SK-N-SH (cell line): ENCODE data around the gene SOS2. TPM values are rescaled to one million over a fixed set of nuclear protein-coding genes. Genes with fewer than 3 reads are reported as not detected.

Source experiments
- CTCF ChIA-PET: fragments of 300-600, 350-600 bp; formaldehyde crosslinking; extraction: SDS; loops from one replicate; lab custom pipeline; 2021; lab: Yijun Ruan, JAX
- POLR2A ChIA-PET: fragments of 350-600 bp; sonication (Branson Sonifier 250); formaldehyde crosslinking; extraction: SDS; loops from one replicate; lab custom pipeline; 2020; ENCODE audit warnings: antibody characterized with exemption, inconsistent platforms; lab: Yijun Ruan, JAX
- DNase-seq: peaks from one replicate; pipeline ENCODE4 v3.0.0; 2012
- H2AFZ ChIP-seq: fragments of 200-600 bp; sonication (generic); 2 replicates; pipeline ENCODE4 v1.8.1; 2016; ENCODE audit warnings: antibody characterized with exemption, mild to moderate bottlenecking, low read depth
- H3F3A ChIP-seq: fragments of 200-600 bp; sonication (generic); replicated peaks from 2 replicates; pipeline ENCODE3; 2016; ENCODE audit warnings: antibody characterized with exemption, mild to moderate bottlenecking; ENCODE audit not compliant: insufficient read depth
- H3K27ac ChIP-seq, 2 experiments: fragments of 200-500 bp in 1 of 2; fragments of 200-600 bp in 1 of 2; sonication (Bioruptor generic) in 1 of 2; sonication (generic), shearing (Covaris generic) in 1 of 2; 2 replicates each; pipeline versions ENCODE4 v1.5.1 to v1.6.1; 2014 to 2016; ENCODE audit warnings: low read depth in 2 of 2, inconsistent platforms in 1 of 2, low read length in 1 of 2, mild to moderate bottlenecking in 1 of 2, mixed read lengths in 1 of 2
- H3K27me3 ChIP-seq: fragments of 200-600 bp; sonication (generic), shearing (Covaris generic); 2 replicates; pipeline ENCODE4 v1.6.1; 2016; ENCODE audit warnings: mixed run types; ENCODE audit not compliant: insufficient read depth
- H3K36me3 ChIP-seq, 2 experiments: fragments of 200-500 bp in 1 of 2; fragments of 200-600 bp in 1 of 2; sonication (Bioruptor generic) in 1 of 2; sonication (generic) in 1 of 2; replicated peaks in 1 of 2; 2 replicates each; pipeline versions ENCODE3 to v1.5.1; 2014 to 2016; ENCODE audit warnings: low read length in 1 of 2, mild to moderate bottlenecking in 1 of 2; ENCODE audit not compliant: insufficient read depth in 2 of 2, control insufficient read depth in 1 of 2
- H3K4me1 ChIP-seq, 2 experiments: fragments of 200-500 bp in 1 of 2; fragments of 200-600 bp in 1 of 2; sonication (Bioruptor generic) in 1 of 2; sonication (generic), shearing (Covaris generic) in 1 of 2; 2 replicates each; pipeline versions ENCODE4 v1.5.1 to v1.6.1; 2014 to 2016; ENCODE audit warnings: low read depth in 1 of 2, low read length in 1 of 2, mixed run types in 1 of 2; ENCODE audit not compliant: insufficient read depth in 2 of 2, control insufficient read depth in 1 of 2
- H3K4me2 ChIP-seq: fragments of 200-600 bp; sonication (generic), shearing (Covaris generic); 2 replicates; pipeline ENCODE4 v1.6.1; 2017; ENCODE audit warnings: mixed run types
- H3K4me3 ChIP-seq, 2 experiments: fragments of 200-500 bp in 1 of 2; fragments of 200-600 bp in 1 of 2; sonication (Bioruptor generic) in 1 of 2; sonication (generic), shearing (Covaris generic) in 1 of 2; 2 replicates each; pipeline versions ENCODE4 v1.5.1 to v1.8.1; 2014 to 2016; ENCODE audit warnings: low read depth in 2 of 2, inconsistent platforms in 1 of 2, low read length in 1 of 2, mild to moderate bottlenecking in 1 of 2, mixed read lengths in 1 of 2, moderate library complexity in 1 of 2
- H3K79me2 ChIP-seq: fragments of 200-600 bp; sonication (generic); 2 replicates; pipeline ENCODE4 v1.8.1; 2017; ENCODE audit warnings: mild to moderate bottlenecking; ENCODE audit not compliant: insufficient read depth
- H3K9ac ChIP-seq: fragments of 200-600 bp; sonication (generic); 2 replicates; pipeline ENCODE4 v1.6.1; 2017; ENCODE audit warnings: mixed run types
- H3K9me2 ChIP-seq: fragments of 200-600 bp; sonication (generic); 2 replicates; pipeline ENCODE4 v1.6.1; 2017; ENCODE audit warnings: mixed run types
- H3K9me3 ChIP-seq: fragments of 200-600 bp; sonication (generic); 2 replicates; pipeline ENCODE4 v1.6.1; 2017; ENCODE audit warnings: mixed run types, mild to moderate bottlenecking, moderate library complexity
- H4K20me1 ChIP-seq: fragments of 200-600 bp; sonication (generic); 2 replicates; pipeline ENCODE4 v1.6.1; 2017; ENCODE audit warnings: mild to moderate bottlenecking, mixed run types; ENCODE audit not compliant: insufficient read depth
- MXI1 ChIP-seq: IDR thresholded peaks from 2 replicates; pipeline ENCODE4 v1.6.1; 2012; ENCODE audit warnings: mild to moderate bottlenecking, low read depth, low read length, improper control_type of control experiment
- RFX5 ChIP-seq: IDR thresholded peaks from 2 replicates; pipeline ENCODE4 v1.6.1; 2012; ENCODE audit warnings: mild to moderate bottlenecking, improper control_type of control experiment, low read length
- TAF1 ChIP-seq: IDR thresholded peaks from 2 replicates; pipeline ENCODE4 v1.6.1; 2012; ENCODE audit warnings: low read depth, mild to moderate bottlenecking, low read length, moderate library complexity, borderline replicate concordance
- whole genome bisulfite sequencing: methylation state at CpG from one replicate; pipeline ENCODE4 v1.1.6; 2017; ENCODE audit warnings: low lambda C conversion rate; 5-methylcytosine and 5-hydroxymethylcytosine counted together
- polyA plus RNA-seq, 3 experiments: library from polyadenylated mRNA; depleted of rRNA; stranded (reverse); fragments of >200 nt; gene quantifications; 2 replicates each; pipeline ENCODE4 v1.2.3, GENCODE V29; 2012
- TF ChIP-seq, protein P1 (sequence below): IDR thresholded peaks from 2 replicates; pipeline ENCODE4 v1.4.0; 2012; ENCODE audit warnings: low read depth, borderline replicate concordance
- TF ChIP-seq, protein P2 (sequence below): IDR thresholded peaks from 2 replicates; pipeline ENCODE4; 2012

Gene SOS2
- polyA plus RNA-seq, 1 of the 3 experiments (the other 2 are of a cell fraction) = 6.2 TPM

DNA sequence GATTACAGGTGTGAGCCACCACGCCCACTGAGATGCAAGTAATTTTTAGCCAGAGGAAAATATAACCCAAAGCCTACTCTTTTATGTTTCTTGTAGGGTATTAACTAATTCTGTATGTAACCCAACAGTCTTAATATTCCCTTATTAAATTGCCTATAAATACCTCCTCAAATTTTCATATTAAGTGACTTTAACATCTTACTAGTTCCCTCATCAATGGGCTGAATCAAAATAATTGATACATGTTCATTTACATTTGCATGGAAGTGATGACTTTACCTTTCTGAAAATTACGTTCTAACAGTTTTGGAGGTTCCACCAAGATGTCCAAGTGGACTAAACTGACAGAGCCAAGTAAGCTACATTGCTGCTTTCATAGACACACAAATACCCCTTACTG lies 3.1 kb downstream of the SOS2 start:
- Histone ChIP-seq H3K27me3 (no peaks in the 10 kb centered on the region), H3K4me3 (no peak overlapping the region), H3F3A (peaks cover 31% of the 10 kb centered on the region), H2AFZ (no peak overlapping the region), H3K79me2 (peaks cover 77% of the 10 kb centered on the region), H3K36me3 (peaks cover 0 to 14% of the 10 kb centered on the region in 2 experiments), H3K4me2 (no peak overlapping the region), H3K4me1 (peaks cover 9 to 13% of the 10 kb centered on the region in 2 experiments), H3K9me3 (no peaks in the 10 kb centered on the region), H4K20me1 (peaks cover 62% of the 10 kb centered on the region), H3K27ac (no peak overlapping the region), H3K9me2 (no peaks in the 10 kb centered on the region)
- WGBS = 97% methylated on average over 2 of the region's 2 CpGs
- DNase-seq = no peak
- POLR2A ChIA-PET = no interaction called here
- TF ChIP-seq RFX5 = no peak
- TF ChIP-seq, protein P1, sequence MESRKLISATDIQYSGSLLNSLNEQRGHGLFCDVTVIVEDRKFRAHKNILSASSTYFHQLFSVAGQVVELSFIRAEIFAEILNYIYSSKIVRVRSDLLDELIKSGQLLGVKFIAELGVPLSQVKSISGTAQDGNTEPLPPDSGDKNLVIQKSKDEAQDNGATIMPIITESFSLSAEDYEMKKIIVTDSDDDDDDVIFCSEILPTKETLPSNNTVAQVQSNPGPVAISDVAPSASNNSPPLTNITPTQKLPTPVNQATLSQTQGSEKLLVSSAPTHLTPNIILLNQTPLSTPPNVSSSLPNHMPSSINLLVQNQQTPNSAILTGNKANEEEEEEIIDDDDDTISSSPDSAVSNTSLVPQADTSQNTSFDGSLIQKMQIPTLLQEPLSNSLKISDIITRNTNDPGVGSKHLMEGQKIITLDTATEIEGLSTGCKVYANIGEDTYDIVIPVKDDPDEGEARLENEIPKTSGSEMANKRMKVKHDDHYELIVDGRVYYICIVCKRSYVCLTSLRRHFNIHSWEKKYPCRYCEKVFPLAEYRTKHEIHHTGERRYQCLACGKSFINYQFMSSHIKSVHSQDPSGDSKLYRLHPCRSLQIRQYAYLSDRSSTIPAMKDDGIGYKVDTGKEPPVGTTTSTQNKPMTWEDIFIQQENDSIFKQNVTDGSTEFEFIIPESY = no peak
- no peak for TF ChIP-seq MXI1
- no peak for TF ChIP-seq TAF1
- TF ChIP-seq, protein P2, sequence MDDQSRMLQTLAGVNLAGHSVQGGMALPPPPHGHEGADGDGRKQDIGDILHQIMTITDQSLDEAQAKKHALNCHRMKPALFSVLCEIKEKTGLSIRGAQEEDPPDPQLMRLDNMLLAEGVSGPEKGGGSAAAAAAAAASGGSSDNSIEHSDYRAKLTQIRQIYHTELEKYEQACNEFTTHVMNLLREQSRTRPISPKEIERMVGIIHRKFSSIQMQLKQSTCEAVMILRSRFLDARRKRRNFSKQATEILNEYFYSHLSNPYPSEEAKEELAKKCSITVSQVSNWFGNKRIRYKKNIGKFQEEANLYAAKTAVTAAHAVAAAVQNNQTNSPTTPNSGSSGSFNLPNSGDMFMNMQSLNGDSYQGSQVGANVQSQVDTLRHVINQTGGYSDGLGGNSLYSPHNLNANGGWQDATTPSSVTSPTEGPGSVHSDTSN = no peak
- TF ChIP-seq, all 33 proteins: peak for 0
- CTCF ChIA-PET = interaction anchor here (0.9 kb wide), 1 partner anchor 83 kb away, joined by 3 read pairs; the partner anchor contains the start of gene L2HGDH
- no peak overlapping the region for H3K9ac ChIP-seq

DNA sequence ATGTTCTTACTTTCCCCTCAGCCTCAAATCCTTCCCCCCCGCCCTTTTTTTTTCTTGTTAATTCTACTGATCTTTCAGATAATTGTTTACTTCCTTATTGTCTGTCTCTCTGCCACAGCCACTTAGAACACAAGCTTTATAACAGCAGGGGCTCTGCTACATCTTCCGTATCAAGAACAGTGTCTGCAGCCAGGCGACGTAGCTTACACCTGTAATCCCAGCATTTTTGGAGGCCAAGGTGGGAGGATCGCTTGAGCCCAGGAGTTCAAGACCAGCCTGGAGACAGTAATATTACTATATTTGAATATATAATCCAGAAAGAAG lies 5.4 kb downstream of the SOS2 start:
- H3K4me3 ChIP-seq = peak overlapping the region in 1 of 2 experiments; percentile 15; a peak in 1 of 4 replicates
- 67% methylated on average over 5 of the region's 5 CpGs for WGBS
- peaks cover 35% of the 10 kb centered on the region for H3F3A ChIP-seq
- no peak overlapping the region for H2AFZ ChIP-seq
- peak overlapping the region; percentile 76 to 85; a peak in 3 of 4 replicates for H3K27ac ChIP-seq
- H3K9me3 ChIP-seq = no peaks in the 10 kb centered on the region
- DNase-seq = no peak
- peaks cover 5 to 23% of the 10 kb centered on the region in 2 experiments for H3K4me1 ChIP-seq
- CTCF ChIA-PET = interaction anchor here (0.6 kb wide), 1 partner anchor 372 kb away, joined by 3 read pairs; no protein-coding TSS in a partner anchor
- POLR2A ChIA-PET = no interaction called here
- peaks cover 100% of the 10 kb centered on the region for H3K79me2 ChIP-seq
- H4K20me1 ChIP-seq = peaks cover 85% of the 10 kb centered on the region
- H3K36me3 ChIP-seq = peaks cover 0 to 14% of the 10 kb centered on the region in 2 experiments
- no peaks in the 10 kb centered on the region for H3K9me2 ChIP-seq
- H3K9ac ChIP-seq = peak overlapping the region; percentile 1; the same call in 1 of the 2 replicates
- H3K4me2 ChIP-seq = peak overlapping the region; percentile 36
- TF ChIP-seq RFX5 = no peak
- no peaks in the 10 kb centered on the region for H3K27me3 ChIP-seq
